HG03097 (cell line): ENCODE measurements around the gene UBXN6.

Source experiments
- ATAC-seq: cut with Tn5 transposase; IDR thresholded peaks from one replicate; pipeline ENCODE4 v1.9.1; 2021; ENCODE audit not compliant: unreplicated experiment, low FRiP score

UBXN6 gene

DNA sequence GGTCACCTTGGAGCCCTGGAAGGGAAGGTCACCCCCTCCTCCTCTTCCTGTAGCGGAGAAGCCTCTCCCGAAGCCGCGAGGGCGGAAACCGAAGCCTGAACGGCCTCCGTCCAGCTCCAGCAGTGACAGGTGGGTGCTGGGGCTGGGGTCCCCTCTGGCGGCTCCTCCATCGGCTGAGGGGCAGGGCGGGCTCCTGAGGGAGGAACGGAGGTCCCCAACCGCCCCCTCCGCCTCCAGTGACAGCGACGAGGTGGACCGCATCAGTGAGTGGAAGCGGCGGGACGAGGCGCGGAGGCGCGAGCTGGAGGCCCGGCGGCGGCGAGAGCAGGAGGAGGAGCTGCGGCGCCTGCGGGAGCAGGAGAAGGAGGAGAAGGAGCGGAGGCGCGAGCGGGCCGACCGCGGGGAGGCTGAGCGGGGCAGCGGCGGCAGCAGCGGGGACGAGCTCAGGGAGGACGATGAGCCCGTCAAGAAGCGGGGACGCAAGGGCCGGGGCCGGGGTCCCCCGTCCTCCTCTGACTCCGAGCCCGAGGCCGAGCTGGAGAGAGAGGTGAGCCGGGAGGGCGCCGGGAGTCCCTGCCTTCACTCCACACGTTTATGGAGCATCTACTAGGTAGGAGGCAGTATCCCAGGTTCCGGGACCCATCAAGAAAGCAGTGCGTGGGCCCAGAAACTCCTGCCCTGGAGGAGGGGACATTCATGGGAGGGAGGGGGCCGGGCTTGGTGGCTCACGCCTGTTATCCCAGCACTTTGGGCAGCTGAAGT lies 36.5 kb upstream of the UBXN6 start:
- ATAC-seq = no peak

DNA sequence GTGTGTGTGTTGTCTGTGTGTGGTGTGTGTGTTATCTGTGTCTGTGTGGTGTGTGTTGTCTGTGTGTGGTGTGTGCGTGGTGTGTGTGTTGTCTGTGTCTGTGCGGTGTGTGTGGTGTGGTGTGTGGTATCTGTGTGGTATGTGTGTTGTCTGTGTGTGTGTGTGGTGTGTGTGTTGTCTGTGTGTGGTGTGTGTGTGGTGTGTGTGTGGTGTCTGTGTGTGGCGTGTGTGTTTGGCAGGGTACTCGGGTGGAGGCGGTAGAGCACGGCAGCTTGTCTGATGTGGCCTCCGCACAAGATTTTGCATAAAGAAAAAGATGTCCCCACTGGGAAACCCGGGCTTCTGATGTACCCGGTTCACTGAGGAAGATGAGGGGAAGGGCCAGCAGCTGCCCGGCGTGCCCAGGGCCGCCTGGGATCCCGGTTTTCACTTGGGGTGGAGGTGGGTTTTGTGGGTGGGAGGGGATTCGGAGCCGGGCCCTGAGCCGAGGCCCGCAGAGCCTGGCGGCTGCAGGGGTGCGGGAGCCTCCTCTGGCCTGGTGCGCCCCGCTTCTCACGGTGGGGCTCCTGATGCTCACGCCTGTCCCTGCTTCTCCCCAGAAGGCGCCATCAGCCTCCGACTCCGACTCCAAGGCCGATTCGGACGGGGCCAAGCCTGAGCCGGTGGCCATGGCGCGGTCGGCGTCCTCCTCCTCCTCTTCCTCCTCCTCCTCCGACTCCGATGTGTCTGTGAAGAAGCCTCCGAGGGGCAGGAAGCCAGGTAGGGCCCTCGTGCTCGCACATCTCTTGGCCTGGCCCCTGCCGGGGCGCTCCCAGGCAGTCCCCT lies 35.7 kb upstream of the UBXN6 start:
- ATAC-seq = no peak

DNA sequence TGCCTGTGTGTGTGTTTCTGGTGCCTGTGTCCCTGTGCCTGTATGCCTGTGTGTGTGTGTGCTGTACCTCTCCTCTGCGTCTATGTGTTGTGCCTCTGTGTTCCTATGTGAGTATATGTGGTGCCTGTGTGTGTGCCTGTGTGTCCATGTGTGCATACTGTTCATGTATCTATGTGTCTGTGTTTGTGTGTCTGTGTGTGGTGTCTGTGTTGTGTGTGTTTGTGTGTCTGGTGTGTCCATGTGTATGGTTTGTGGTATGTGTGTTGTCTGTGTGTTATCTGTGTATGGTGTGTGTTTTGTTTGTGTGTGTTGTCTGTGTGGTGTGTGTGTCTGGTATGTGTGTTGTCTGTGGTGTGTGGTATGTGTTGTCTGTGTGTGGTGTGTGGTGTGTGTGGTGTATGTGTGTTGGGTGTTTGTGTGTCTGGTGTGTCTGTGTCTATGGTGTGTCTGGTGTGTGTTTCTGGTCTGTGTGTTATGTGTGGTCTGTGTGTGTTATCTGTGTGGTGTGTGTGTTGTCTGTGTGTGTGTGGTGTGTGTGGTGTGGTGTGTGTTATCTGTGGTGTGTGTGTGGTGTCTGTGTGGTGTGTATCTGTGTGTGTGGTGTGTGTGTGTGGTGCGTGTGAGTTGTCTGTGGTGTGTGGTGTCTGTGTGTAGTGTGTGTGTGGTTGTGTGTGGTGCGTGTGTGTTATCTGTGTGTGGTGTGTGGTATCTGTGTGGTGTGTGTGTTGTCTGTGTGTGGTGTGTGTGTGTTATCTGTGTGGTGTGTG lies 34.9 kb upstream of the UBXN6 start:
- no peak for ATAC-seq

DNA sequence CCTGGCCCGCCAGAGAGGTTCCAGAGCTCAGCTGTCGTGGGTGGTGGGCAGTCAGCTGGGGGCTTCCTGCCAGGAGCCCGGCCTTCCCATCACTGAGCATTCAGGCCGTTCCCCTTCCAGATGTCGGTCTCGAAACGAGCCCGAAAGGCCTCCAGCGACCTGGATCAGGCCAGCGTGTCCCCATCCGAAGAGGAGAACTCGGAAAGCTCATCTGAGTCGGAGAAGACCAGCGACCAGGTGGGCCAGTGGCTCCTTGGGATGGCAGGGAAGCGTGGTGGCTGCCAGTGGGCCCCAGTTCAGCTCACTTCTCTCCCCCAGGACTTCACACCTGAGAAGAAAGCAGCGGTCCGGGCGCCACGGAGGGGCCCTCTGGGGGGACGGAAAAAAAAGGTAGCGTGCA lies 33.9 kb upstream of the UBXN6 start:
- no peak for ATAC-seq

DNA sequence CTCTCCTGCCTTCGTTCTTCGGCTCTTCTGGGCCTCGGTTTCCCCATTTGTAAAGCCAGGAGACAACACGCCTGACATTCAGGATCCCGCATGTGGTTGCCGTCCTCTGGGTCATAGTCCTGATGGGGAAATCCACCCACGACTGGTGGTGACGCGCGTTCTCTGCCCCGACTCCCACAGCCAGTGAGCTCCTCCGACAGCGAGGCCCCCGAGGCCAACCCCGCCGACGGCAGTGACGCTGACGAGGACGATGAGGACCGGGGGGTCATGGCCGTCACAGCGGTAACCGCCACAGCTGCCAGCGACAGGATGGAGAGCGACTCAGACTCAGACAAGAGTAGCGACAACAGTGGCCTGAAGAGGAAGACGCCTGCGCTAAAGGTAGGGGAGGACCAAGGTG lies 30.9 kb upstream of the UBXN6 start:
- ATAC-seq = no peak

DNA sequence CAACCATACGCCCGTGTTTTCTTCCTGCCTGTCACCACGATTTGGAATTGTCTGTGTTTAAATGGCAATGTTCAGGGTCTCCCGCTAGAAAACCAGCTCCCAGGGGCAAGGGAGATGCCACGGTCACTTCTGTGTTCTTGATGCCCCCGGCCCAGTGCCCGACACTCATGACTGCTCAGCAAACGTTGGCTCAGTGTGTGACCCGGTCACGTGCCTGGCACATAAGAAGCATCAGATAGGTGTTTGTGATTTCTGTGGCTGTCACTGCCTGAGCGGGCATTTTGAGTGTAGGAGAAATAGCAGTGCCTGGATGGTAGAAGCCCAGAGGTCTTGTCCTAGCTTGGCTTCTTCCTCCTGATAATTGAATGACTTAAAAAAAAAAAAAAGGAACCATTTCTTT lies 30.0 kb upstream of the UBXN6 start:
- ATAC-seq = no peak

DNA sequence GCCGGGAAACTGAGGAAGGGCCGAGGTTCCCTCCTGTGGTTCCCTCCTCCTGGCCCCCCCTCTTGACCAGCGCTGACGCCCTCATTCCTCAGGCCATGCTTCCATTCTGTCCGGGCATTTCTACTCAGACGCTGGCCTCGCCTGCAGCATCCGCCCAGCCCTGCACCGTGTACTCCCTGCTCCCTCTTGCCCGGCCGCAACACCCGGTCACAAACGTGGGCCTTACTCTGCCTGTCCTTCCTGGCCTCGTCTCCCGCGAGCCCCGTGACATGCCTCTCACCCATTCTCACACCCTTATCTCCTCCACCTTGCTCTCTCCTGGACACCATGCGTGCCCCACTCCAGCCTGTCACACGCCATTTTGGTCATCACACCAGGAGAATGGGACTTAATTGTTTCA lies 25.8 kb upstream of the UBXN6 start:
- no peak for ATAC-seq

DNA sequence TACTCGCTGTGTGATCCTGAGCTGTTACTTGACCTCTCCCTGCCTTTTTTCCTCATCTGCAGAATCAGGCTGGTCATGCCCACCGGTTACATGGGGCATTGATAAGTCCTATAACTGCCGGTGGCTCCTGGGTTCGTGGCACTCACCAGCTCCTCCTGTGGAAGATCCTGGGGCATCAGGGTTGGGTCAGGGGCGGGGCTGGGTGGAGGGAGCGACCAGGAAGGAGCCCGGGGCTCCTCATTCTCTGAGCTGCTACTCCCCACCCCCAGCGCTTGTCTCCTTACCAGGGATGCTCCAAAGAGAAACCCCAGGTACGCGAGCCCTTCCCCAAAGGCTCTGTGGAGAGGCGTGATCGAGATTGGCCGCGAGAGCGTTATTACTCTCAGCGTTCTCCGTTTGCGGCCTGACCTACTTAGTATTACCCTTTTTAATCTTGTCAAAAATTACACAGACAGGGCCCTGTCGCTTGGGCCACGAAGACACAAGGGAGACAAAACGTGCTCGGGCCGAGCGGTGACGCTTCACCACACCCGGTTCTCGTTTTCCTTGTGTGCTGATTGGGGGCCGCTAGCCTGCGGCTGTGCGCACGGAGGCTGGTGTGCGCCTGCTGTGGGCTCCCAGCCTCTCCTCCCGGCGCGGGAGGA lies 25.2 kb upstream of the UBXN6 start:
- ATAC-seq = no peak

DNA sequence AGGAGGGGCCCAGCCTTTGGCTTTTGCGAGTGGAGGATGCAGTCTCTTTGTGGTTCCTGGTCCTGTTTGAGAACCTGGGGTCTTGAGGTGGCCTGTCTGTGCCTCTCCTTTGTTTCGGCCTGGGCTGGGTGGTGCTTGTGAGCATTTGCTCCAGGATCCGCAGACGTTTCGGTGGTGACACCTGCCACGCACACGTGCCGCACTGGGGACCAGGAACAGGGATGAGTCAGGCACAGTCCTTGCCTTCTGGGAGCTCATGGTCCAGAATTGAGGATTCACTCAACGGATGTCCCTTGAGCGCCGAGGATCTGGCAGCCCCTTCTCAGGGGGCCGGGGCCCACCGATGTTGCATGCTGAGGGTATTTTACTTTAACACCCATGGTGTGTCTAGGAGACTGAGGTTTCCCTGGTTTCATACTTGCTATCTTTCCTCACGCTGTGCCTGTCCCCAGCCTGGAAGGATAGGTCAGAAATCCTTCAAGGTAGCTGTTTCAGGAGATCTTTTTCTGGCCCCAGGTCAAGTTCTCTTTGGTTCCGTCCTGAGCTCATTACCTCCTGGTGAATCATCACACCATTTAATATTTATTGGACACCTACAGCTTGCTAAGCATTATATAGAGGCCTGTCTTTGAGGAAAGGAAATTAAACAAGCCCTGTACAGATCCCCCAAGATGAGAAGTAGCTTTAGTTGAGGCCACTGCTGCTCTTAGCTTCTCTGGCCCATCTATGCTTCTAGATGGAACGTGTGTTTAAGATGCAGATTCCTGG lies 19.6 kb upstream of the UBXN6 start:
- ATAC-seq = no peak

DNA sequence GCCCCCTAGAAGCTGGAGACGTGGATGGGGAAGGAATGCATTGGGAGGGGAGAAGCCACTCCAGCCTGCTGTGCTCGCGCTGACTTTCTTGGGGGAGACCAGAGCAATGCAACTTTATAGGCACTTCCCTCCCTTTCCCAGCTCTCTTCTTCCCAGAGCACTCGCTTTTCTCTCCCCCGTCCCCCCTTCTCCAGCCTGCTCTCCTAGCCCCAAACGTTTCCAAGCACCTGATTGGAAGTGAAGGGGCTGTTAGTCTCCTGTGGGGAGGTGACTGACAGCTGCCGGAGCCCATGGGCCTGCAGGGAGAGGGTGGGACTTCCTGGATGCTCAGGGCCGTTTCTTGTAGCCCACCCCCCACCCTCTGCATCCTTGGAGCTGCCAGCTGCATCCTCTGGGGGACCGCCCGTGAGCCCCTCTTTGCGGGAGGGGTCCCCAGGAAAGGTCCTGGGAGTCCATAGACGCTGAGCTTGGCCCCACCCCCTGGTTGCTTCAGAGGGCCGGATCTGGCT lies 17.0 kb upstream of the UBXN6 start:
- ATAC-seq = no peak

DNA sequence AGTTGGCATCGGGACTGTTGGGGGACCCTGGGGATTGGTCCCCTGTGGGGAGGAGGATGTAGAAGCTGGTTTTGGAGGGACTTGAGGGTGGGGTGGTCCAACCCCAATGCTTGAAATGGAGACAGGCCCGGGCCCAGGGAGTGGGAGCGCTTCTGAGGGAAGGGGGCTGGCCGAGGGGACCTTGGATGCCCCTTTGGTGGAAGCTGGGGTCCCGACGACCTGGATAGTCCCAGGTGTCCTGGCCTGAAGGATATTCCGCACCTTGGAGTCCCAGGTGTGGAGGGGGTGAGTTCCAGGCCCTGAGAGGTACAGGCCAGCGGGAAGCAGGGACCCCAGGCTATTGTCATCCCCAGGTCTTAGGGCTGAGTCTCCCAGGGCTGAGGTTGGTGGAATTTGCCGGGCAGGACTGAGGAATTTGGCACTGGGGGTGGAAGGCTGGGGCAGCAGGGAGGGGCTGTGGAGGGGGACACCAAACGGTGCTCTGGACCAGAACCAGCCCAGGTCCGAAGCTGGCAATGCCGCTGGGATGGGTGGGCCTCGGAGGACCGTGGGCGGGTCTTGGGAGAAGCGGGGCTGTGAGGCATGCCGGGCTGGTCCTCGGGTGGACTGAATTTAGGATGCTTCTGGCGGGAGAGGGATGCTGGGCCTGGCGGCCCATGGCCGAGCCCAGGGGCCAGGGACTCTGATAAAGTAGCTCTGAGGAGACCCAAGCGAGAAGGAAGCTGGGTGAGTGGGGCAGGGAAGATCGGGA lies 16.3 kb upstream of the UBXN6 start:
- no peak for ATAC-seq

DNA sequence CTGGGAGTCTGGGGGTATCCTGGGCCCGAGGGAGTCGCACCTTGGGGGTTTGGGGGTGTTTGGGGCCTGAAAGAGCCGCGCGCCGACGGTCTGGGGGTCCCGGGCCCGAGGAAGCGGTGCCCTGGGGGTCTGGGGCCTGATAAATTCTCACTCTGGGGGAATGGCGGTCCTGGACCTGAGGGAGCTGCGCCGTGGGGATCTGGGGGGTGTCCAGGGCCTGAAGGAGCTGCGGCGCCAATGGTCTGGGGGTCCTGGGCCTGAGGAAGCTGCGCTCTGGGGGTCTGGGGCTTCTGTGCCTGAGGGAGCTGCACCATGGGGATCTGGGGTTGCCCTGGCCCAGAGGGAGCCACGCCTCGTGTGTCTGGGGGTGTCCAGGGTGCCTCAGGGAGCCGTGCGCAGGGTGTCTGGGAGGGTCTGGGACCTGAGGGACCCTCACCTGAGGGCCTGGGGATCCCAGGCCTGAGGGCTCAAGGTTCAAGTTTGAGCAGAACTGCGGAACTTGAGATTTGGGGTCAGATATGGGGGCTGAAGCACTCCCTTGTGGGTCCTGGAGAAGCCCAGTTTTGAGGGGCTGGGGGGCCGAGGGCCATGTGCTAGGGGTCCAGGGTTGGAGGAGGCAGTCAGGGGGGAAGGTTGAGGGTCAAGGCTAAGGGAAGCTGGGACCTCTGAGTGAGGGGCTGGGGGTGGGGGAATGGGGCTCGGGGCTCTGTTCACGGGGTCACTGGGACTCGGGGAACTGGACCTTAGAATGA lies 15.6 kb upstream of the UBXN6 start:
- no peak for ATAC-seq

DNA sequence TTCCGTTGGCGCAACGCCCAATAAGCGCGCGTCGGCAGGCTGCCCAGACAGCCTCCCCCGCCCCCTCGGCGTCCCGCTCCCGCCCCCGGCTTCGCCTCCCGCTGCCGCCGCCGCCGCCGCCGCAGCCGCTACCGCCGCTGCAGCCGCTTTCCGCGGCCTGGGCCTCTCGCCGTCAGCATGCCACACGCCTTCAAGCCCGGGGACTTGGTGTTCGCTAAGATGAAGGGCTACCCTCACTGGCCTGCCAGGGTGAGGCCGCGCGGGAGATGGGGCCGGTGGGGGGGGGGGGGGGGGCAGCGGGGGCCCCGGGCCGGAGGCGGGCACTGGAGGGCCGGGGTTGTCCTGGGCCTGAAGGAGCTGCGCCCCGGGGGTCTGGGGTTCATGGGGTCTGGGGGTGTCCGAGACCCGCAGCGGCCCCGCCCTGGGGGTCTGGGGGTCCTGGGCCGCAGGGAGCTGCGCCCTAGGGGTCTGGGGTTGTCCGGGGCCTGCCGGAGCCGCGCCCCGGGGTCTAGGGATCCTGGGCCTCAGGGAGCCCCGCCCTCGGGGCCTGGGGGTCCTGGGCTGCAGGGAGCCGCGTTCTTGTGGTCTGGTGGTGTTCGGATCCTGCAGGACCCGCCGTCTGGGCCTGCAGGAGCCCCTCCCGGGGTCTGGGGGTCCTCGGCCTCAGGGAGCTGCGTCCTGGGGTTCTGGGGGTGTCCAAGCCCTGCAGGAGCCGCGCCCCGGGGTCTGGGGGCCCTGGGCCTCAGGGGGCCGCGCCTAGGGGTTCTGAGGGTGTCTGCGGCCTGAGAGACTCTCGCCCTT lies 14.8 kb upstream of the UBXN6 start, which contains the start of gene HDGFL2:
Gene HDGFL2, plus strand, starts transcription at position 124 of the 801 bp plus-strand sequence. Its CDS starts 54 bp downstream, at position 178.
- ATAC-seq = peak; percentile 9

DNA sequence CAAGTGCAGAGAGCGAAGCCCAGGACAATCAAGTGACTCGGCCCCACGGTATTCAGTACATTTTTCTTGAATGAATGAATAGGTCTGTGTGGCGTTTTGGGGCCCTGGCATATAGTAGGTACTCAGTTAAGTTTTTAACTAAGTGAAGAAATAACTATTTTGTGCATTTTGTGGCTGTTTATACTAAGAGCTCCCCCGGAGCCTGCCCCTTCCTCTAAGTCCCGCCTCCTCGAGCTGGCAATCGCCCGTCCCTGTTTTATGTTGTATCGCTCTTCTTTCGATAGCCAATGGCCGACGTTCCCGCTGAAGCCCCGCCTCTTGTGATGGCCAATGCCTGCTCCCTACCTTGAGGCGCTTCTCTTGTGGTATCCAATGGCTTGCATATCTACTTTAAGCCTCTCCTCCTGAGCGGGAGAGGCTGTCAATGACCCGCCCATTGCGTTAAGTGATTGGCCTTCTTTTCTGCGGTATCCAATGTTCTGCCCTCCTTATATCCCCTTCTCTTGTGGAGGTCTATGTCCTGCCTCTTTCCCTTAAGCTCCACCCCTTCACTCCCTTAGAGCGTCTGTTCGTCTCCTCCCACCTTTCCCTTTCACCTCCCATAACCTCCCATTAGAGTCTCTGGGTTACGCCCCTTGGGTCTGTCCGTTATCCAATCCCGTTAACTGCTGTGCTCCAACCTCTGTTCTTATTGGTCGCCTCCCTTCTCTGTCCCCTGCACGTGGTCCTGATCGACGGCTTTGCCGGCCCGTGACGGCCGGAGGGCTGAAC lies 14.0 kb upstream of the UBXN6 start:
- peak; percentile 85 for ATAC-seq

DNA sequence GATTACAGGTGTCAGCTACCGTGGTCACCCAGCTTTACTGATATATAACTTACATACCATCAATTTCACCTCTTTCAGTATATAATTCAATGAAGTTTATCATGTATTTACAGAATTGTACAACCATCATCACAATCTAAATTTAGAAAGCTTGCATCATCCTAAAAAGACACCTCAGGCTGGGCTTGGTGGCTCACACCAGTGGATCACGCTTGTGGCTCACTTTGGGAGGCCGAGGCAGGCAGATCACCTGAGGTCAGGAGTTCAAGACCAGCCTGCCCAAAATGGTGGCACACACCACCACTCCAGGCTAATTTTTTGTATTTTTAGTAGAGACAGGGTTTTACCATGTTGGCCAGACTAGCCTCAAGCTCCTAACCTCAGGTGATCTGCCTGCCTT lies 10.2 kb upstream of the UBXN6 start:
- no peak for ATAC-seq

DNA sequence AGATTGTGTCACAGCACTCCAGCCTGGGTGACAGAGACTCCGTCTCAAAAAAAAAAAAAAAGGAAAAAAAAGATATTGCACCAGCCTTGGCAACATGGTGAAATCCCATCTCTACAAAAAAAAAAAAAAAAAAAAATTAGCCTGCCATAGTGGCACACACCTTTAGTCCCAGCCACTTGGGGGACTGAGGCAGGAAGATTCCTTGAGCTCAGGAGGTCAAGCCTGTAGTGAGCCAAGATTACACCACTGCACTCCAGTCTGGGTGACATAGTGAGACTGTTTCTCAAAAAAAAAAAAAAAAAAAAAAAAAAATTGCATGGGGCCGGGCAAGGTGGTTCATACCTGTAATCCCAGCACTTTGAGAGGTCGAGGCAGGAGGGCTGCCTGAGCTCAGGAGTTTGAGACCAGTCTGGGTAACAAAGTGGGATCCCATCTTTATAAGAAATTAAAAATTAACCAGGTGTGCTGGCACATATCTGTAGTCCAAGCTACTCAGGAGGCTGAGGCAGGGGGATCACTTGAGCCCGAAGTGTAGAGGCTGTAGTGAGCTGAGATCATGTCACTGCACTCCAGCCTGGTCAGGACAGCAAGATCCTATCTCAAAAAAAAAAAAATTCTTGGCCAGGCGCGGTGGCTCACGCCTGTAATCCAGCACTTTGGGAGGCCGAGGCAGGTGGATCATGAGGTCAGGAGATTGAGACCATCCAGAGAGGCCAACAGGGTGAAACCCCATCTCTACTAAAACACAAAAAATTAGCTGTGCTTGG lies 7.4 kb upstream of the UBXN6 start:
- ATAC-seq = no peak
